ENCODE results near the gene ACOT12. TPM values are rescaled to one million over a fixed set of nuclear protein-coding genes. Genes with fewer than 3 reads are reported as not detected.

Gene ACOT12
- total and polyA plus RNA-seq, 2 of the 13 experiments (the other 11 are each of a cell fraction or from before 2014, with no cell fraction given) = not detected

GRCh38 chr5:81317536-81317935 is 76.4 kb downstream of the ACOT12 start:
- Histone ChIP-seq H3K4me3 (replicated peaks in 1 of 3; ENCODE audit: insufficient read depth in 1 of 3, low read depth in 2 of 3, low read length in 3 of 3) (no peak overlapping the region), H3K36me3 (replicated peaks in 1 of 2; ENCODE audit: control insufficient read depth in 1 of 2, insufficient read depth in 2 of 2, low read length in 2 of 2) (peaks cover 0 to 7% of the 10 kb centered on the region in 2 experiments; a peak in 2 of 5 replicates), H3K79me2 (ENCODE audit: insufficient read depth, low read length) (no peaks in the 10 kb centered on the region), H3K27ac (ENCODE audit: extremely low read length, insufficient read depth, low read length) (no peak overlapping the region), H3K4me2 (ENCODE audit: low read depth, low read length) (no peak overlapping the region), H3K27me3 (ENCODE audit: control insufficient read depth in 1 of 2, insufficient read depth in 2 of 2, low read length in 2 of 2) (no peaks in the 10 kb centered on the region), H4K20me1 (ENCODE audit: insufficient read depth, low read length) (no peaks in the 10 kb centered on the region), H3K4me1 (ENCODE audit: insufficient read depth, low read length) (no peaks in the 10 kb centered on the region), H3K9ac (ENCODE audit: insufficient read depth, low read depth, low read length) (no peak overlapping the region), H3K9me3 (ENCODE audit: low read length) (no peaks in the 10 kb centered on the region), H2AFZ (ENCODE audit: low read length) (no peak overlapping the region)
- no peak for ATAC-seq
- CTCF ChIA-PET (ENCODE audit: low intra/inter-chr PET ratio, low total read pairs) = no interaction called here
- DNase-seq (ENCODE audit: low spot score) = no peak
- no peak for FAIRE-seq
- POLR2A ChIA-PET = no interaction called here
- no peak for TF ChIP-seq ZMYM4 (CRISPR knock-in tag; IDR thresholded peaks at IDR 0.05)
- no peak for TF ChIP-seq ZNF546 (CRISPR knock-in tag; conservative IDR thresholded peaks at IDR 0.05)
- no peak for TF ChIP-seq KLF13 (CRISPR knock-in tag; IDR thresholded peaks at IDR 0.05)
- TF ChIP-seq ATF7 (IDR thresholded peaks at IDR 0.05) = no peak
- no peak for TF ChIP-seq ATF7 (CRISPR knock-in tag; IDR thresholded peaks at IDR 0.05)
- in situ Hi-C loops (cut with HindIII; ENCODE audit: extremely low pct_ligation_motif_present, low pct_unique_long_range_greater_than_20kb) = no loop called here
- 62% methylated on average over 2 of the region's 2 CpGs for WGBS (ENCODE audit: low lambda C conversion rate)
- no TSS peak for BruUV-seq (replicated peaks)
- intact Hi-C loops (cut with micrococcal nuclease; ENCODE audit: unreplicated experiment) = no loop called here

- POLR2A ChIA-PET = no interaction called here
- in situ Hi-C loops (cut with HindIII; ENCODE audit: extremely low pct_ligation_motif_present, low pct_unique_long_range_greater_than_20kb) (no loop called here), intact Hi-C loops (cut with micrococcal nuclease; ENCODE audit: unreplicated experiment) (no loop called here)
- Histone ChIP-seq H4K20me1 (ENCODE audit: insufficient read depth, low read length) (no peaks in the 10 kb centered on the region), H3K9ac (ENCODE audit: insufficient read depth, low read depth, low read length) (no peak overlapping the region), H3K36me3 (replicated peaks in 1 of 2; ENCODE audit: control insufficient read depth in 1 of 2, insufficient read depth in 2 of 2, low read length in 2 of 2) (peaks cover 0 to 12% of the 10 kb centered on the region in 2 experiments; a peak in 2 of 5 replicates), H3K4me3 (replicated peaks in 1 of 3; ENCODE audit: insufficient read depth in 1 of 3, low read depth in 2 of 3, low read length in 3 of 3) (no peak overlapping the region), H3K4me1 (ENCODE audit: insufficient read depth, low read length) (no peaks in the 10 kb centered on the region), H3K27me3 (ENCODE audit: control insufficient read depth in 1 of 2, insufficient read depth in 2 of 2, low read length in 2 of 2) (no peaks in the 10 kb centered on the region), H3K27ac (ENCODE audit: extremely low read length, insufficient read depth, low read length) (no peak overlapping the region), H3K79me2 (ENCODE audit: insufficient read depth, low read length) (no peaks in the 10 kb centered on the region), H2AFZ (ENCODE audit: low read length) (no peak overlapping the region), H3K4me2 (ENCODE audit: low read depth, low read length) (no peak overlapping the region), H3K9me3 (ENCODE audit: low read length) (no peaks in the 10 kb centered on the region)
- BruUV-seq (replicated peaks) = no TSS peak
- no peak for FAIRE-seq
- 60% methylated on average over 2 of the region's 2 CpGs for WGBS (ENCODE audit: low lambda C conversion rate)
- DNase-seq (ENCODE audit: low spot score) = no peak
- CTCF ChIA-PET (ENCODE audit: low intra/inter-chr PET ratio, low total read pairs) = no interaction called here
- no peak for ATAC-seq
- TF ChIP-seq ZBTB49 (CRISPR knock-in tag; IDR thresholded peaks at IDR 0.05; ENCODE audit: borderline replicate concordance) (no peak), PHF8 (CRISPR knock-in tag; IDR thresholded peaks at IDR 0.05) (no peak), NFIB (CRISPR knock-in tag; IDR thresholded peaks at IDR 0.05; ENCODE audit: borderline replicate concordance) (no peak), TAF1 (CRISPR knock-in tag; IDR thresholded peaks at IDR 0.05) (no peak), ATAD3A (CRISPR knock-in tag; IDR thresholded peaks at IDR 0.05) (no peak), ZBTB2 (CRISPR knock-in tag; IDR thresholded peaks at IDR 0.05; ENCODE audit: low read depth) (no peak), ZNF235 (CRISPR knock-in tag; IDR thresholded peaks at IDR 0.05; ENCODE audit: borderline replicate concordance) (no peak), ZBTB8A (CRISPR knock-in tag; IDR thresholded peaks at IDR 0.05; ENCODE audit: borderline replicate concordance, low read depth) (no peak), ZNF782 (CRISPR knock-in tag; IDR thresholded peaks at IDR 0.05; ENCODE audit: borderline replicate concordance) (no peak)
These were observed 77.4 kb downstream of the ACOT12 start for GRCh38 chr5:81316571-81316970.
